K562 (cell line): ENCODE results near the gene PALM3. TPM values are rescaled to one million over a fixed set of nuclear protein-coding genes. Genes with fewer than 3 reads are reported as not detected.

Source experiments
- ATAC-seq: fragments of 200-7000 bp; cut with Tn5 transposase; 3 replicates; pipeline ENCODE4 v1.9.1; 2020; ENCODE audit warnings: moderate library complexity
- BruUV-seq: library from RNA; stranded (reverse); fragments of 400-500 nt; replicated peaks from 2 replicates; lab custom pipeline; 2021; lab: Mats Ljungman, UMichigan
- CTCF ChIA-PET: fragments of 300-600 bp; formaldehyde crosslinking; extraction: SDS; loops from one replicate; lab custom pipeline; 2021; ENCODE audit warnings: low intra/inter-chr PET ratio; lab: Yijun Ruan, JAX
- POLR2A ChIA-PET: fragments of 300-600, 350-650 bp; sonication (Branson Sonifier 250); formaldehyde crosslinking; extraction: SDS; loops from one replicate; lab custom pipeline; 2021; ENCODE audit warnings: antibody characterized with exemption, inconsistent platforms; lab: Yijun Ruan, JAX
- DNase-seq, 4 experiments: peaks; one replicate each; pipeline versions ENCODE4 v3.0.0 to v3.0.0-alpha.2; 2011 to 2018; ENCODE audit warnings: low spot score in 3 of 4, mixed read lengths in 3 of 4; ENCODE audit errors: extremely low read depth in 1 of 4
- FAIRE-seq: peaks from 2 replicates; lab custom pipeline; 2011; peaks lifted over from hg19 to GRCh38; lab: Jason Lieb, UNC
- H2AFZ ChIP-seq: 2 replicates; pipeline ENCODE4 v1.6.0; 2011; ENCODE audit warnings: low read depth, low read length, control low read depth, inconsistent platforms
- H3K27ac ChIP-seq: fragments of 200-600 bp; 3 replicates; pipeline ENCODE4 v1.8.0; 2011; ENCODE audit warnings: low read depth, mild to moderate bottlenecking, control low read depth, inconsistent platforms, low read length, moderate library complexity, mixed read lengths; ENCODE audit errors: extremely low read depth
- H3K27me3 ChIP-seq, 2 experiments: fragments of 300-600 bp in 1 of 2; 2 replicates in 1 of 2; 3 replicates in 1 of 2; pipeline versions ENCODE4 v1.6.0 to v1.8.0; 2011; ENCODE audit warnings: inconsistent platforms in 2 of 2, low read length in 2 of 2, mild to moderate bottlenecking in 1 of 2, mixed read lengths in 1 of 2, moderate library complexity in 1 of 2; ENCODE audit not compliant: control insufficient read depth in 2 of 2, insufficient read depth in 2 of 2
- H3K36me3 ChIP-seq: fragments of 300-600 bp; 3 replicates; pipeline ENCODE4 v1.8.0; 2011; ENCODE audit warnings: mild to moderate bottlenecking, low read length, inconsistent platforms; ENCODE audit not compliant: control insufficient read depth, insufficient read depth
- H3K4me1 ChIP-seq, 2 experiments: fragments of 200-600 bp in 1 of 2; replicated peaks in 1 of 2; 2 replicates in 1 of 2; 3 replicates in 1 of 2; pipeline versions ENCODE4 v1.5.1 to v1.8.0; 2011; ENCODE audit warnings: inconsistent platforms in 2 of 2, low read length in 2 of 2, mild to moderate bottlenecking in 1 of 2, mixed read lengths in 1 of 2, moderate library complexity in 1 of 2; ENCODE audit not compliant: control insufficient read depth in 2 of 2, insufficient read depth in 2 of 2
- H3K4me2 ChIP-seq: 2 replicates; pipeline ENCODE4 v1.6.1; 2011; ENCODE audit warnings: low read length, control low read depth, inconsistent platforms, mixed read lengths; ENCODE audit not compliant: insufficient read depth
- H3K4me3 ChIP-seq: fragments of 200-600 bp; sonication (generic), shearing (Covaris generic); 2 replicates; pipeline ENCODE4 v1.5.1; 2016; ENCODE audit warnings: control low read depth, inconsistent platforms
- H3K79me2 ChIP-seq: fragments of 200-600 bp; 3 replicates; pipeline ENCODE4 v1.8.0; 2011; ENCODE audit warnings: low read length, inconsistent platforms; ENCODE audit not compliant: control insufficient read depth, insufficient read depth
- H3K9ac ChIP-seq, 2 experiments: 2 replicates each; pipeline versions ENCODE4 v1.6.0 to v1.6.1; 2011; ENCODE audit warnings: low read depth in 2 of 2, low read length in 2 of 2, control low read depth in 1 of 2, inconsistent platforms in 1 of 2, mild to moderate bottlenecking in 1 of 2, mixed read lengths in 1 of 2; ENCODE audit not compliant: insufficient read depth in 1 of 2
- H3K9me1 ChIP-seq: one replicate; pipeline ENCODE4 v1.6.0; 2011; ENCODE audit warnings: inconsistent platforms, mild to moderate bottlenecking, low read length, moderate library complexity; ENCODE audit not compliant: control insufficient read depth, insufficient read depth
- H3K9me3 ChIP-seq: replicated peaks from 2 replicates; pipeline ENCODE4 v1.5.1; 2011; ENCODE audit warnings: low read depth, low read length, inconsistent platforms; ENCODE audit not compliant: control insufficient read depth, insufficient read depth
- H4K20me1 ChIP-seq: replicated peaks from 2 replicates; pipeline ENCODE4 v1.6.1; 2011; ENCODE audit warnings: low read length, inconsistent platforms, mixed read lengths; ENCODE audit not compliant: control insufficient read depth, insufficient read depth
- ARHGAP35 ChIP-seq: fragments of 450-650 bp; IDR thresholded peaks from 2 replicates; pipeline ENCODE4 v1.6.1; 2018; ENCODE audit not compliant: partially characterized antibody
- CHD2 ChIP-seq: IDR thresholded peaks from 2 replicates; pipeline ENCODE4 v1.6.1; 2011; ENCODE audit warnings: low read depth, low read length
- HDAC1 ChIP-seq, 2 experiments: fragments of 450-650 bp; IDR thresholded peaks; 2 replicates each; pipeline ENCODE4 v1.6.1; 2016 to 2017; ENCODE audit warnings: inconsistent platforms in 1 of 2, mild to moderate bottlenecking in 1 of 2, moderate library complexity in 1 of 2
- HDGF ChIP-seq: fragments of 450-650 bp; IDR thresholded peaks from 2 replicates; pipeline ENCODE4 v1.6.1; 2016
- HSF4 ChIP-seq: fragments of 250-450 bp; sonication (Bioruptor Pico); IDR thresholded peaks from 2 replicates; pipeline ENCODE4 v2.1.2; 2022; ENCODE audit warnings: mild to moderate bottlenecking, moderate library complexity, borderline replicate concordance
- KDM2B ChIP-seq: fragments of 250-450 bp; sonication (Bioruptor Pico); IDR thresholded peaks from 2 replicates; pipeline ENCODE4 v1.8.0; 2021; ENCODE audit warnings: mild to moderate bottlenecking, moderate library complexity
- MIER1 ChIP-seq: fragments of 450-650 bp; IDR thresholded peaks from 2 replicates; pipeline ENCODE4 v1.6.1; 2016; ENCODE audit warnings: antibody characterized with exemption, mild to moderate bottlenecking, low read depth
- NR2C2 ChIP-seq, 2 experiments: fragments of 200-800 bp in 1 of 2; sonication (Bioruptor generic) in 1 of 2; sonication (generic) in 1 of 2; formaldehyde crosslinking in 1 of 2; IDR thresholded peaks; 2 replicates each; pipeline versions ENCODE4 v1.6.1 to v1.8.0; 2016 to 2022; ENCODE audit warnings: mild to moderate bottlenecking in 1 of 2, missing compliant biosample characterization in 1 of 2, missing genetic modification characterization in 1 of 2, missing genetic modification reagents in 1 of 2
- TCFL5 ChIP-seq: fragments of 250-450 bp; sonication (Bioruptor Pico); conservative IDR thresholded peaks from 2 replicates; pipeline ENCODE4 v1.6.1; 2021; ENCODE audit warnings: mild to moderate bottlenecking, moderate library complexity, matching md5 sums
- ZNF740 ChIP-seq, 3 experiments: fragments of 200-800 bp in 1 of 3; sonication (Bioruptor generic) in 1 of 3; sonication (generic) in 1 of 3; formaldehyde crosslinking in 1 of 3; IDR thresholded peaks; 2 replicates each; pipeline versions ENCODE4 v1.6.1 to v1.8.0; 2016 to 2022; ENCODE audit warnings: mild to moderate bottlenecking in 2 of 3, missing compliant biosample characterization in 2 of 3, missing genetic modification characterization in 2 of 3, missing genetic modification reagents in 1 of 3
- ZSCAN29 ChIP-seq: fragments of 450-650 bp; IDR thresholded peaks from 2 replicates; pipeline ENCODE4 v1.6.1; 2017
- whole genome bisulfite sequencing: fragments of 100-300 bp; shearing (Covaris generic); methylation state at CpG from one replicate; pipeline ENCODE4 v1.1.6; 2016; ENCODE audit warnings: low coverage, mixed read lengths; ENCODE audit not compliant: insufficient coverage; ENCODE audit errors: missing lambda C conversion rate; 5-methylcytosine and 5-hydroxymethylcytosine counted together
- in situ Hi-C: fragments of 300-500 bp; cut with MboI; formaldehyde crosslinking; loops from 4 replicates; pipeline ENCODE4 v1.15.0; 2018; ENCODE audit warnings: inconsistent platforms, mixed read lengths
- intact Hi-C: fragments of 100-400 bp; cut with micrococcal nuclease; formaldehyde crosslinking; loops from 2 replicates; pipeline ENCODE4 v1.14.2; 2022
- polyA plus RNA-seq, 8 experiments: library from polyadenylated mRNA; depleted of rRNA in 4 of 8; stranded (reverse) in 5 of 8; unstranded in 3 of 8; fragments of >200 nt; fragmentation: Nextera tagmentation in 2 of 8; fragmentation: Illumina TruSeq in 1 of 8; extraction: Ambion mirVana in 2 of 8; extraction: Trizol in 1 of 8; gene quantifications; 2 replicates each; pipeline versions ENCODE4 v1.2.1 to v1.2.3, GENCODE V29; 2011 to 2014; ENCODE audit warnings: inconsistent platforms in 1 of 8, missing spikeins in 1 of 8
- total RNA-seq, 7 experiments: library from RNA; depleted of rRNA in 6 of 7; stranded (reverse); fragments of >200 nt in 6 of 7; fragmentation: Illumina TruSeq in 2 of 7; extraction: Trizol in 2 of 7; gene quantifications; 2 replicates each; pipeline versions ENCODE4 v1.2.1 to v1.2.3, GENCODE V29; 2011 to 2021; ENCODE audit warnings: low replicate concordance in 1 of 7
- TF ChIP-seq, protein P1 (sequence below): fragments of 200-800 bp; sonication (Bioruptor generic); IDR thresholded peaks from 2 replicates; pipeline ENCODE4 v1.6.1; 2017; ENCODE audit warnings: missing genetic modification characterization, missing compliant biosample characterization
- TF ChIP-seq, protein P2 (sequence below): sonication (generic); formaldehyde crosslinking; IDR thresholded peaks from 2 replicates; pipeline ENCODE4 v1.8.0; 2022; ENCODE audit warnings: mild to moderate bottlenecking, low read depth, missing genetic modification reagents
- TF ChIP-seq, protein P3 (sequence below): sonication (generic); formaldehyde crosslinking; IDR thresholded peaks from 2 replicates; pipeline ENCODE4 v1.8.1; 2023; ENCODE audit warnings: mild to moderate bottlenecking, missing genetic modification reagents

PALM3 gene
- total and polyA plus RNA-seq, 9 of the 15 experiments (the other 6 are each of a cell fraction or from before 2014, with no cell fraction given) = 0.07 to 9.3 (median 3.3) TPM

- Histone ChIP-seq H3K36me3 (no peaks in the 10 kb centered on the region), H3K27ac (peak overlapping the region; percentile 81), H3K9ac (peak overlapping the region; percentile 91 to 99; a peak in 3 of 4 replicates), H3K9me1 (no peaks in the 10 kb centered on the region), H3K4me1 (peaks cover 20 to 49% of the 10 kb centered on the region in 2 experiments; a peak in 4 of 5 replicates), H3K27me3 (no peaks in the 10 kb centered on the region), H4K20me1 (no peaks in the 10 kb centered on the region), H3K4me2 (peak overlapping the region; percentile 82), H3K4me3 (peak overlapping the region; percentile 56), H2AFZ (peak overlapping the region; percentile 98), H3K9me3 (no peaks in the 10 kb centered on the region), H3K79me2 (peaks cover 7% of the 10 kb centered on the region; the same call in 1 of the 3 replicates)
- ATAC-seq (peak; percentile 2; the same call in 1 of the 3 replicates), FAIRE-seq (no peak), DNase-seq (peak in 1 of 4 experiments; percentile 7)
- ChIA-PET CTCF (interaction anchor here (2.2 kb wide), 1 partner anchor 150 kb away, joined by 6 read pairs; no protein-coding TSS in a partner anchor), POLR2A (interaction anchor here (0.6 to 2.2 kb wide), 12 partner anchors 9 to 214 kb away, joined by 3 to 21 read pairs (median 4); partner anchors contain the start of gene RFX1)
- WGBS = 28% methylated on average over 16 of the region's 20 CpGs
- in situ Hi-C loops = no loop called here
- BruUV-seq = no TSS peak
- intact Hi-C loops = loop anchor here (10.0 kb wide), 1 partner anchor 76 kb away; the partner anchor contains the start of gene DCAF15
- TF ChIP-seq, protein P1, sequence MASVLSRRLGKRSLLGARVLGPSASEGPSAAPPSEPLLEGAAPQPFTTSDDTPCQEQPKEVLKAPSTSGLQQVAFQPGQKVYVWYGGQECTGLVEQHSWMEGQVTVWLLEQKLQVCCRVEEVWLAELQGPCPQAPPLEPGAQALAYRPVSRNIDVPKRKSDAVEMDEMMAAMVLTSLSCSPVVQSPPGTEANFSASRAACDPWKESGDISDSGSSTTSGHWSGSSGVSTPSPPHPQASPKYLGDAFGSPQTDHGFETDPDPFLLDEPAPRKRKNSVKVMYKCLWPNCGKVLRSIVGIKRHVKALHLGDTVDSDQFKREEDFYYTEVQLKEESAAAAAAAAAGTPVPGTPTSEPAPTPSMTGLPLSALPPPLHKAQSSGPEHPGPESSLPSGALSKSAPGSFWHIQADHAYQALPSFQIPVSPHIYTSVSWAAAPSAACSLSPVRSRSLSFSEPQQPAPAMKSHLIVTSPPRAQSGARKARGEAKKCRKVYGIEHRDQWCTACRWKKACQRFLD (CRISPR knock-in tag) = peak; percentile 51; the same call in 1 of the 2 replicates
- TF ChIP-seq ARHGAP35 (peak; percentile 14), CHD2 (no peak), HDGF (peak; percentile 79), HSF4 (CRISPR knock-in tag) (no peak), MIER1 (no peak), NR2C2 (CRISPR knock-in tag; IDR thresholded peaks at IDR 0.05) (peak; percentile 57; the same call in 1 of the 2 replicates), NR2C2 (tag; IDR thresholded peaks at IDR 0.05) (no peak; the same call in 1 of the 2 replicates), ZSCAN29 (0 out of 2 replicates have a peak, but pooled peaks have one; percentile 15), KDM2B (CRISPR knock-in tag) (no peak), ZNF740 (CRISPR knock-in tag; IDR thresholded peaks at IDR 0.05) (peak; percentile 50; the same call in 1 of the 2 replicates), ZNF740 (tag; IDR thresholded peaks at IDR 0.05) (0 out of 4 replicates have a peak, but pooled peaks of 1 of the 2 experiments have one; percentile 16), TCFL5 (CRISPR knock-in tag) (no peak), HDAC1 (IDR thresholded peaks at IDR 0.05) (no peak)
- TF ChIP-seq, protein P2, sequence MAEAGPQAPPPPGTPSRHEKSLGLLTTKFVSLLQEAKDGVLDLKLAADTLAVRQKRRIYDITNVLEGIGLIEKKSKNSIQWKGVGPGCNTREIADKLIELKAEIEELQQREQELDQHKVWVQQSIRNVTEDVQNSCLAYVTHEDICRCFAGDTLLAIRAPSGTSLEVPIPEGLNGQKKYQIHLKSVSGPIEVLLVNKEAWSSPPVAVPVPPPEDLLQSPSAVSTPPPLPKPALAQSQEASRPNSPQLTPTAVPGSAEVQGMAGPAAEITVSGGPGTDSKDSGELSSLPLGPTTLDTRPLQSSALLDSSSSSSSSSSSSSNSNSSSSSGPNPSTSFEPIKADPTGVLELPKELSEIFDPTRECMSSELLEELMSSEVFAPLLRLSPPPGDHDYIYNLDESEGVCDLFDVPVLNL (CRISPR knock-in tag) = 0 out of 2 replicates have a peak, but pooled peaks have one; percentile 31
- TF ChIP-seq, protein P3, sequence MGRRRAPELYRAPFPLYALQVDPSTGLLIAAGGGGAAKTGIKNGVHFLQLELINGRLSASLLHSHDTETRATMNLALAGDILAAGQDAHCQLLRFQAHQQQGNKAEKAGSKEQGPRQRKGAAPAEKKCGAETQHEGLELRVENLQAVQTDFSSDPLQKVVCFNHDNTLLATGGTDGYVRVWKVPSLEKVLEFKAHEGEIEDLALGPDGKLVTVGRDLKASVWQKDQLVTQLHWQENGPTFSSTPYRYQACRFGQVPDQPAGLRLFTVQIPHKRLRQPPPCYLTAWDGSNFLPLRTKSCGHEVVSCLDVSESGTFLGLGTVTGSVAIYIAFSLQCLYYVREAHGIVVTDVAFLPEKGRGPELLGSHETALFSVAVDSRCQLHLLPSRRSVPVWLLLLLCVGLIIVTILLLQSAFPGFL = no peak
Observed at GRCh38 chr19:14030997-14031718, 30.7 kb downstream of the PALM3 start.
